ENCODE results near the gene PRR23C. TPM values are rescaled to one million over a fixed set of nuclear protein-coding genes. Genes with fewer than 3 reads are reported as not detected.
"Not testable (repeated sequence)": the region's sequence is repeated elsewhere in the genome, so short reads cannot be mapped to it uniquely, and the experiment has no call there.

PRR23C gene
- polyA plus RNA-seq, 1 experiment = not detected

DNA sequence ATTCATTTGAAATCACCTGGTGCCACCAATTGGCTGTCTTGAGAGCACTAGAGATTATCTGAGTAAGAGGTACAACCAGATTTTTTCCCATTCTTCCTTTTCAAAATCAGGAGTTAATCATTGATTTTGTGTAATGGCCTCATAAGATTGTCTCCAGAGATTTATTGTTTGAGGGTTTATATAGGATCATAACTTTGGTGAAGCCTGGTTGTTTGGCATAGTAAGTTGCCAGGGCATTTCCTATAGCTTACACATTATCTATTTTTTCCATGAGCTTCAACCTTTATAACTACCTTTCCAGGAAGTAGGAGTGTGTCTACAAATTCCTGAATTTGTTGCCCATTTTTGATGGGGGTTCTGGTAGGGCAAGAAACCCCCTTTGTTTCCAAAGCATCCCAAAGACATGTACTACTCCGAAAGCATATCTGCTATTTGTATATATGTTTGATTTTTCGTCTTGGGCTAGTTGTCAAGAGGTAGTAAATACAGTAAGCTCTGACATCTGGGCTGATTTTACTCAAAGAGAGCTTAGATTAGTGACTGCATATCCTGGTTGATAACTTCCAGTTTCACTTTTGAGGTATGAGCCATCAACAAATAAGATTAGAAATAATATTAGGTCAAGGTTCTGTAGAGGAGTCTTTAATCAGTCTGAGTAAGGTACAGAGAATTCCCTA lies 12.2 kb downstream of the PRR23C start:
- TF ChIP-seq CTCF (IDR thresholded peaks at IDR 0.05; ENCODE audit: insufficient read depth, low read depth, low read length) = no peak
- H3K4me3 ChIP-seq (ENCODE audit: low read depth, low read length) = no peak overlapping the region
- H3K36me3 ChIP-seq (ENCODE audit: control insufficient read depth, insufficient read depth, low read length) = no peaks in the 10 kb centered on the region
- DNase-seq (ENCODE audit: low read depth) = no peak
- ChIA-PET POLR2A (no interaction called here), CTCF (interaction anchor here (1.3 to 1.4 kb wide), 2 partner anchors 11 to 97 kb away, joined by 3 to 6 read pairs; no protein-coding TSS in a partner anchor)
- H3K27me3 ChIP-seq (ENCODE audit: control insufficient read depth, insufficient read depth, low read length) = no peaks in the 10 kb centered on the region

- H3K4me3 ChIP-seq (ENCODE audit: low read depth, low read length); H3K27me3 ChIP-seq (ENCODE audit: control insufficient read depth, insufficient read depth, low read length); POLR2A ChIA-PET; CTCF ChIA-PET; H3K36me3 ChIP-seq (ENCODE audit: control insufficient read depth, insufficient read depth, low read length); DNase-seq (ENCODE audit: low read depth): not testable (repeated sequence)
Observed at GRCh38 chr3:139030576-139030975, 14.1 kb downstream of the PRR23C start.

- no peaks in the 10 kb centered on the region for H3K27me3 ChIP-seq (ENCODE audit: control insufficient read depth, insufficient read depth, low read length)
- TF ChIP-seq CTCF (IDR thresholded peaks at IDR 0.05; ENCODE audit: insufficient read depth, low read depth, low read length) = no peak
- H3K36me3 ChIP-seq (ENCODE audit: control insufficient read depth, insufficient read depth, low read length) = no peaks in the 10 kb centered on the region
- ChIA-PET POLR2A (no interaction called here), CTCF (no interaction called here)
- no peak overlapping the region for H3K4me3 ChIP-seq (ENCODE audit: low read depth, low read length)
- DNase-seq (ENCODE audit: low read depth) = no peak
Observed at GRCh38 chr3:139024968-139025367, 19.7 kb downstream of the PRR23C start.

DNA sequence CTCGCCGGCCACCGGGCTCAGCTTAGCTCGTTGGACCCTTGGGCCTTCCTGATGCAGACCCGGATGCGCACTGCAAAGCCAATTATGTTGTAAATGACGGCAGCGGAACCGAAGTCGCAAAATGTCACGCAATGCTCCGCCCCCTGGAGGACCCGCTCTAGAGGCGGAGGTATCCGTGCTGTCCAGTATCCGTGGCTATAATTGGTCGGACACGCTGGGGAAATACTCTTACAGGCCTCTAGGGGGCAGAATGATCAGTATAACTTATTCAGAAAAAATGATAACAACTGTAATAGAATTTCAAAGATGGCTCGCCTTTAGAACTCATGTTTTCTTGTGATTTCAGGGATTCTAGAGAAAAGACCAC lies 23.8 kb downstream of the PRR23C start, which contains the start of gene PRR23B:
Gene PRR23B, minus strand, starts transcription at position 59 of the 367 bp plus-strand sequence. CDS start 265 bp downstream, outside the sequence.
- no peak for DNase-seq (ENCODE audit: low read depth)
- no peak within 1 kb of the TSS for H3K4me3 ChIP-seq (ENCODE audit: low read depth, low read length)
- CTCF ChIA-PET = no interaction called here
- H3K36me3 ChIP-seq (ENCODE audit: control insufficient read depth, insufficient read depth, low read length) = no peaks in the 10 kb centered on the region
- no peak for TF ChIP-seq CTCF (IDR thresholded peaks at IDR 0.05; ENCODE audit: insufficient read depth, low read depth, low read length)
- H3K27me3 ChIP-seq (ENCODE audit: control insufficient read depth, insufficient read depth, low read length) = no peaks in the 10 kb centered on the region
- POLR2A ChIA-PET = no interaction called here

- H3K4me3 ChIP-seq (ENCODE audit: low read depth, low read length) = no peak overlapping the region
- no peak for TF ChIP-seq CTCF (IDR thresholded peaks at IDR 0.05; ENCODE audit: insufficient read depth, low read depth, low read length)
- POLR2A ChIA-PET = no interaction called here
- H3K27me3 ChIP-seq (ENCODE audit: control insufficient read depth, insufficient read depth, low read length) = no peaks in the 10 kb centered on the region
- DNase-seq (ENCODE audit: low read depth) = no peak
- no peaks in the 10 kb centered on the region for H3K36me3 ChIP-seq (ENCODE audit: control insufficient read depth, insufficient read depth, low read length)
- CTCF ChIA-PET = interaction anchor here (1.1 kb wide), 1 partner anchor 37 kb away, joined by 4 read pairs; no protein-coding TSS in a partner anchor
Observed at GRCh38 chr3:139020036-139020867, 24.4 kb downstream of the PRR23C start.
